Non-pigmented ciliary epithelial cell (primary cell): ENCODE results near the gene TMEM129.
"Not testable (repeated sequence)": the region's sequence is repeated elsewhere in the genome, so short reads cannot be mapped to it uniquely, and the experiment has no call there.

Experiments
- DNase-seq: peaks from one replicate; pipeline ENCODE4 v3.0.0-alpha.2; 2010; ENCODE audit warnings: low read depth

The TMEM129 gene

GRCh38 chr4:1693131-1693896, 27.8 kb downstream of the TMEM129 start:
- DNase-seq, result peak; percentile 23

GRCh38 chr4:1691737-1692373, 29.3 kb downstream of the TMEM129 start:
- no peak for DNase-seq

GRCh38 chr4:1690698-1691097, 30.4 kb downstream of the TMEM129 start:
- no peak for DNase-seq

- no peak for DNase-seq
These were observed 34.6 kb downstream of the TMEM129 start for GRCh38 chr4:1686440-1687036.

GRCh38 chr4:1685235-1686150, 35.6 kb downstream of the TMEM129 start:
- no peak for DNase-seq

- DNase-seq, result no peak
These were observed 36.5 kb downstream of the TMEM129 start for GRCh38 chr4:1684506-1685234.

- DNase-seq, result no peak
These were observed 37.2 kb downstream of the TMEM129 start, which contains the start of gene FAM53A for GRCh38 chr4:1683736-1684505. FAM53A (minus strand) TSS chr4:1684313; CDS start chr4:1668741, 15,572 bp downstream.

- DNase-seq, result peak; percentile 71
These were observed 37.8 kb downstream of the TMEM129 start for GRCh38 chr4:1683261-1683735.

GRCh38 chr4:1682860-1683259, 38.3 kb downstream of the TMEM129 start:
- DNase-seq, result no peak

- DNase-seq, result no peak
These were observed 42.9 kb downstream of the TMEM129 start for GRCh38 chr4:1678244-1678643.

GRCh38 chr4:1676605-1677525, 44.3 kb downstream of the TMEM129 start:
- DNase-seq, result no peak

- no peak for DNase-seq
These were observed 45.4 kb downstream of the TMEM129 start for GRCh38 chr4:1675802-1676137.

GRCh38 chr4:1675136-1675801, 45.9 kb downstream of the TMEM129 start:
- no peak for DNase-seq

GRCh38 chr4:1674682-1675081, 46.4 kb downstream of the TMEM129 start:
- DNase-seq, result no peak

- DNase-seq, result no peak
These were observed 47.5 kb downstream of the TMEM129 start for GRCh38 chr4:1673671-1674070.

- DNase-seq, result not testable (repeated sequence)
These were observed 50.1 kb downstream of the TMEM129 start for GRCh38 chr4:1671011-1671410.

GRCh38 chr4:1670279-1670678, 50.8 kb downstream of the TMEM129 start:
- no peak for DNase-seq

- DNase-seq, result no peak
These were observed 51.3 kb downstream of the TMEM129 start for GRCh38 chr4:1669850-1670249.

- DNase-seq, result no peak
These were observed 51.9 kb downstream of the TMEM129 start for GRCh38 chr4:1669270-1669669.
